ENCODE results near the gene SIX2.

The SIX2 gene

DNA sequence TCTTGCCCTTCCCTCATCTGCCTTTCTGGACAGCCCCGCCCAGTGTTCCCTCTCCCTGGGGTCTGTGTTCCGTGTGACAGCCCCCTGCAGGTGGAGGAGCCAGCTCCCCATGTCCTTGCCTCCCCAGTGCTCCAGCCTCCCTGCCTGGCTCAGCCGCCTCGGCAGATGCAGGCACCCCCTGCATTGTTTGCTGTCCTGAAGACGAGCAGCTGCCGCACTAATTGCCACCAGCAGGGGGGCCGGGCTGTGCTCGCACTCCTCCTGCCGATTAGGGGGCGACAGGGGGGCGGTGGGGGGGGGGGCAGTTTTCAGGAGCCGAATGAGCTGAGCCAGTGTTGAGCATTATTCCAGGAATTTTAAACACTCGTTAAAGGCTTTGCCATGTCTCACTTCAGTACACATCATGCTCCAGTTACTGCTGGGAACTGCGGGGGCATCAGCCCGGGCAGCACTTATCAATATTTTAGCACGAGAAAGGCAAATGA is 44.5 kb downstream of the SIX2 start:
- DNase-seq, result no peak

DNA sequence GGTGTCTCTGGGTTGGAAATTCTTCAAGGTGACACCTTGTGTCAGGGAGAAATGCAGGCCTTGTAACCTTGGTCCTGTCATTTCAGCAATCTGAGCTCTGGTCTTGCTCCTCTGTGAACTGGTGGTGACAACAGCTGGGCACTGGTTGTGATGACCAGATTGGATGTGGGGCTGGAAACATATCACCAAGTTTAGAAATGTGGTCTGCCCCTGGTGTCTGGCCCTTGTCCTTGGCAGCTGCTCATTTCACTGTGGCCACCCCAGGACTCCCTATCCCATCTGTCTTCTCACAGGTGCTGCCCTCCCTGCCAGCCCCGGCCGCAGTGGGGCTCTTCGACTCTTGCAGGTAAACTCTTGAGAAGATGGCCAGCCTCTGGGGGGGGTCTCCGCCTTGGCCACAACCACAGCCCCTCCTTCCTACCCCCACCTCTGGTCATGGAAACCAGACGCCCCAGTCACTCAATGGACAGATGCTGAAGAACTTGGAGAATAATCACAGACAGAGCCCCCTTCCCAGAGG is 47.0 kb downstream of the SIX2 start:
- no peak for DNase-seq

DNA sequence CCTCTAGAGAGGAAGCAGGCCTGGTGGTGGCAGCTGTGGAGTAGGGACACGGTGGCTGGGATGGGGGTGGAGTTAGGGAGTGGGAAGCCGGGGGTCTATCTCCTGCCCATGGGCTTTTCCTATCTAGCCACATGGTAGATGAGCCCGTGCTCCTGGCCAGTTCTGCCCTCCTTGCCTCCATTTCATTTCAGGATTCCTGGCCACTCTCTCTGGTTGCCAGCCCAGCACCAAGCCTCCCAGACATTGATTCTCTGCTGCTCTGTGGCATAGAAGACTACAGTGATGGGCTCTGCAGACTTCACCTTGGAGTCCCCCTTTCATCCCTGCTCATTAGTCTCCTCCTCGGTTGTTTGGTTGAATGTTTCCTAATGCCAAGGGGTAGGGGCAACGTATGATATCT is 48.4 kb downstream of the SIX2 start:
- no peak for DNase-seq

DNA sequence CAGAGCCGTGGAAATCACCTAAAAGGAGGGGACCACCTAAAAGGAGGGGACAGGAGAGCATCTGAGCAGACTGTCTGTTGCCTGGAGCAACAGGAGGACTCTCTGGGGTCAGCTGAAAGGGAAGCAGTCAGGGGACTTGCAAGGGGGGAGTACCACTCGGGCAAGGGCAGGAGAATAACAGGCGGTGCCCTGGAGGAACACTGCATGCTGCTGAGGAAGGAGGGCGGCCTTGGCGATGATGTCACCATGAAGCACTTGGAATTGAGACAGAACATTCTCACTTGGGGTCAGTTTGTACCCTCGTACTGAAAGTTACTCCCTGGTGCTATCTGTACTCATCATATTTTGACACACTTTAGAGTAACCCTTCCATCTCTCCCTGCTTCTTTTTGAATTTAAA is 49.4 kb downstream of the SIX2 start:
- no peak for DNase-seq

DNA sequence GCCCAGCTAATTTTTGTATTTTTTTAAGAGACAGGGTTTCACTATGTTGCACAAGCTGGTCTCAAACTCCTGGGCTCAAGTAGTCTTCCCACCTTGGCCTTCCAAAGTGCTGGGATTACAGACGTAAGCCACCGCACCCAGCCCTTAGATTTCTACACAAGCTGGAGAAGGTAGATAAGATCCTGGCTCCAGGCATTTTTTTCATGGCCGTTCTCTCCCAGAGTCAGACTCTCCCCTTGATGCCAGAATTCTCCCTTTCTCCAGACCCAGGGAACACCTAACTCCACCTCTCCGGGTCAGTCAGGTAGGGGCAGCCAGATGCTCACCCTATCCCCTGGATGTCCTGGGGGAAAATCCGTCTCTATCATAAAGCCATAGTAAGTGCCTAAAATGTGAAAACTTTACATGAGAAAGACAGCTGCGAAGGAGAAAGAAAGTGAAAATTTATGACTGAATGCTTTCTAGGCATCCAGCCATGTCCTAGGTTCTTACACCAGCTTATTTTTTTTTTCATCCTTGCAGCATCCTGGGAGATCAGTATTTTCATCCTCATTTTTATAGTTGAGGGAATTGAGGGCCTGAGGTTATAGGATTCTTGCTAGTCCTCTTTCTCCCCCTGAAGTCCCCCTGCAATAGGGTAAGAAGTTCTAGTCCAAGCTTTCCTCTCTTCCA is 51.5 kb downstream of the SIX2 start:
- DNase-seq, result no peak

DNA sequence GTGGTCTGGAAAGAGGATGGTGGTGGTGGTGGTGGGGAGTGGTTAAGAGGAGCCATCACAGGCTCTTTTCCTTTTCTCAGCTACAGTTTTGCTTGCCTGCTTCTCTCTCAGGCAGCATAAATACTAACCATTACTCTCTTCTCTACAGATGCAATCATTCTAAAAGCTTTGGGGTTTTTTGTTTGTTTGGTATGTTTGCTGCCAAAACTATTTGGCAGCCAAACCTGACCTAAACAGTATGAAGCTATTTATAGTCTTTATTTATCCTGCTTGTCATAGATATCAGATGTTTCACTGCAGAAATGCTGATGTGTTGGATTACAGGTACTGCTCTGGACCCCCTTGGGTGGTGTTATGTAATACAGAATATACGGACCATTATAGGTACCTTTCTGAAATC is 52.4 kb downstream of the SIX2 start:
- no peak for DNase-seq

DNA sequence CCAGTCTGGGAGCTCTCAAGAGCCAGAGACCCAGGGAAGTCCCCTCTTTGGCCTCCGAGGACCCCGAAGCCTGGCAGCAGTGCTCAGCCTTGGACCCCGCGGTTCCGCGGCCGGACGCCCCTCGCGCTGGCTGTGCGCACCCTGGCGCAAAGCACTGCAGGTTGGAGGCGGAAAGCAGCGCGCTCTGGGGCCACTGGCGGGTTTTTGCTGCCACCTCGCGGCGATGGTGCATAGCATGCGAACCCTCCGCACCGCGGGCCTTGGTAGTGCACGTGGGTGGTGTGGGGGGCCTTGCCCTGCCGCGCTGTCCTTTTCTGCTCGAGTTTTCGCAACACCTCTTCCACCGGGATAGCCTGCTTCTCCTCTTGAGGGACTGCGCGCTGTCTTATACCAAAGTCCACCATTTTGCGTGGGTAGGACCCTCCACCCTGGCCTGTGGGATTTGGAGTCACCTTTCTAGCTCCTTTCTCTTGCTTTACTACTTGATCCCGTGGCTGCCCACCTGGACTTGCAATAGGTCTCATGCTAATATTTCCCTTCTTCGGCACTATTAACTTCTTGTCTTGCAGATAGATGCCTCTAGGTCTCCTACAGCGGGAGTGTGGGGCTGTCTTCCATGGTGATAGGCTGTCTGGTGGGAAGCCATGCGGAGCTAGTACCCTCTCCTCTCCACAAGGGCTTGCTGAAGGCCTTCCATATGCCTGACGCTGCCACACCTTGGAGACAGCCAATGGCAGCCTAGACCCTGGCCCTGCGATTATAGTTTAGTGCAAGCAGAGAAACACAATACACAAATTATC is 53.5 kb downstream of the SIX2 start:
- DNase-seq, result peak; percentile 63

All from activated CD4-positive, alpha-beta T cell treated with anti-CD3 and anti-CD28 coated beads, Interleukin-2, amount 50 U/mL, for 4 hours (primary cell).